Measurements from ENCODE around the gene CYP26B1.

DNA sequence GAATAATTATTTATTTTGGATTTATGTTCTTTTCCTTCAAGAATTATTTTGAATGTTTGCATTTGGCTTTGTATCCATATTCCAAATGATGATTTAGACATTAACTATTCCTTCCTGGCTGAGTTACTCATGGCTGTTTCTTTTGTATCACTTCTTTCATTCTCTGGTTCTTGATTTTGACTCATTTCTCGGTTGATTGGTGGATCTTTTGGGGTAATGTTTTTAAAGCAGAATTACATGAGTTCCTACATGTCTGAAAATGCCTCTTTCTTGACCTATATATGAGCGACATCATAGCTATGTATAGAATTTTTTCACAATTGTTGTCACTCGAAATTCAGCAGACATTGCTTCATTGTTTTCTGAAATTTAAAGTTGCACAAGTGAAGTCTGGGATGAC lies 39.5 kb downstream of the CYP26B1 start:
- TF ChIP-seq EZH2 (IDR thresholded peaks at IDR 0.05; ENCODE audit: borderline replicate concordance, low read length): no peak
- TF ChIP-seq, protein P1, sequence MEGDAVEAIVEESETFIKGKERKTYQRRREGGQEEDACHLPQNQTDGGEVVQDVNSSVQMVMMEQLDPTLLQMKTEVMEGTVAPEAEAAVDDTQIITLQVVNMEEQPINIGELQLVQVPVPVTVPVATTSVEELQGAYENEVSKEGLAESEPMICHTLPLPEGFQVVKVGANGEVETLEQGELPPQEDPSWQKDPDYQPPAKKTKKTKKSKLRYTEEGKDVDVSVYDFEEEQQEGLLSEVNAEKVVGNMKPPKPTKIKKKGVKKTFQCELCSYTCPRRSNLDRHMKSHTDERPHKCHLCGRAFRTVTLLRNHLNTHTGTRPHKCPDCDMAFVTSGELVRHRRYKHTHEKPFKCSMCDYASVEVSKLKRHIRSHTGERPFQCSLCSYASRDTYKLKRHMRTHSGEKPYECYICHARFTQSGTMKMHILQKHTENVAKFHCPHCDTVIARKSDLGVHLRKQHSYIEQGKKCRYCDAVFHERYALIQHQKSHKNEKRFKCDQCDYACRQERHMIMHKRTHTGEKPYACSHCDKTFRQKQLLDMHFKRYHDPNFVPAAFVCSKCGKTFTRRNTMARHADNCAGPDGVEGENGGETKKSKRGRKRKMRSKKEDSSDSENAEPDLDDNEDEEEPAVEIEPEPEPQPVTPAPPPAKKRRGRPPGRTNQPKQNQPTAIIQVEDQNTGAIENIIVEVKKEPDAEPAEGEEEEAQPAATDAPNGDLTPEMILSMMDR (conservative IDR thresholded peaks at IDR 0.05 in 1 of 2, IDR thresholded peaks at IDR 0.05 in 1 of 2; ENCODE audit: extremely low read depth in 1 of 2, insufficient read depth in 1 of 2, low read depth in 1 of 2, low read length in 2 of 2): no peak
